GM18870 (cell line): ENCODE results near the gene AMOTL2.

ENCODE experiments used
- ATAC-seq: cut with Tn5 transposase; IDR thresholded peaks from one replicate; pipeline ENCODE4 v1.9.1; 2021; ENCODE audit warnings: moderate library complexity; ENCODE audit not compliant: unreplicated experiment

AMOTL2 gene

DNA sequence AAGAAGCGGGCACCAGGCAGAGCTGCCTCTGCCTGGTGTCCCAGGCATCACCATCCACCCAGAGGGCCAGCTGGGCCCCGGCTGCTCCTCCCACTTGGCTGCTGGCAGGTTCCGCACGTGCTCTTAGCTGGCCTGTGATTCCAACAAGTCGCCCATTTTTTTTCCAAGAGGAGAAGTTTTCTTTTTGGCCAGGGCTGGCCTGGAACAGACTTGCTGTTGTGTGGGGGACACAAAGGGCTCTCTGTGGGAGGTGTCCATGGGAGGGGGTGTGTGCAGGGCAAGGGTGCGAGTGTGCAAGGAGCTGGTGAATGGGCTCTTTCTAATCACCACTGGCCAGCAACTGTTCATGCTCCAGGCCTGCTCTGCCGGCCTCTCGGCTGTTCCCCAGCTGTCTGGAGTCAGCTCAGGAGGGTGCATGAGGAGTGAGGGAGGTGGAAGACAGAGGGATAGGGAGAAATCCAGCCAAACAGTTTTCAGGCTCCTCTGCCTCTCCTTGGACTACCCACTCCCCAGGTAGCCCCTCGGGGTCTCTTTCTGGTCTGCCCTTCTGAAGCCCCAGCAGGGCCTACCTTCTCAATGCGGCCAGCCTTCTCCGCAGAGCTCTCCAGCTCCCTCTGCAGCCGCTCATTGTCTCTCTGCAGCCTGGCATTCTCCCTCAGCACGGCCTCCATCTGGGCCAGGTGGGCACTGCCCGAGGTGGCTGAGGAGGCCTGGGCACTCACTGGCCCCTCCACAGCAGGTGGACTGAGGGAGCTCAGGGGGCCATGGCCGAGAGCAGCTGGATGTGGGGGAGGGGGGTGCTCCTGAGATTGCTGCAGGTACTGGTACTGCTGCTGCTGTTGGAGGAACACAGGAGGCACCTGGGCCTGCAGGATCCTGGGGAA, 7.1 kb downstream of the AMOTL2 start:
- no peak for ATAC-seq

DNA sequence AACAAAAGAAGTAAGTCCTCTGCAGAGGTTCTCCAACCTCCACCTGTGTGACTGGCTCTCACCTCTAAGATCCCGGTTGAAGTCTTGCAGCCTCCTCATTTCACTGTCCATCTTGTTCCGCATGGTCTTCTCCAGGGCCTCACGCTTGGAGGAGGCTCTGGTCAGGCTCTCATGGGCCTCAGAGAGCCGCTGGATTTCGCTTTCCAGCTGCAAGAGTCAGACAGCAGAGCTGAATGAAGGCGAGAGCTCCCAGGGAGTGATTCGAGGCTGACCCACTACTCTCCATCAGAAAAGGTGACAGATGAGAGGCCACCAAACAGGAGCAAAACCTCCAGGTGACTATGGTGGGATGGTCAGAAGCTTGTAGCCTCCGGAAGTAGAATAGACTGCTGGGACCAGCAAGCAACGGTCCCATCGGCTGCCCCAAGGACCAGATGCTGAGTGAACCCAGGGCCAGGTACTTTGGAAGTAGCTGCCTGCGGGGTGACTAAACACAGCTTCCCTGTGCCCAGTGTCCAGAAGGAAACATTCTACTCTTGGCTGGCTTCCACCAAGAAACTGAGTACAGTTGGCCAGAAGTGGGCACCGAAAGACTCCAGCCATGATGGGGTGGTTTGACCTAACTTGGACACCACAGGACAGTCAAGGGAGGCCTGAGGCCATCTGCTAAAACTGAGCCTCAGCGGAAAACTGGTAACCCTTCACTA, 7.9 kb downstream of the AMOTL2 start:
- no peak for ATAC-seq

DNA sequence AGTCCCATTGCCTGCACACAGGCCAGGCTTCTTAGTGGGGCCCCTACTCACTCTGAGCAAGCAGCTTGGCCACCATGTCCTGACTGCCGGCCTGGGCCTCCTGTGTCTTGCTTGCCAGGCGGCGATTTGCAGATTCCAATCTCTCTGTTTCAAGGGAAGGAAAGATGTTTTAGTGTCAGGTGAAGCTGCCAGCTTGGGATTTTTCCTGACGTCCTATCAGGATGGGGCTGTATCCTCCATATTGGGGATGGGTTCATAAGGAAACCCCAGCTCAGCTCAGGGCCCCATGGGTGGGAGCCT, 8.5 kb downstream of the AMOTL2 start:
- no peak for ATAC-seq

DNA sequence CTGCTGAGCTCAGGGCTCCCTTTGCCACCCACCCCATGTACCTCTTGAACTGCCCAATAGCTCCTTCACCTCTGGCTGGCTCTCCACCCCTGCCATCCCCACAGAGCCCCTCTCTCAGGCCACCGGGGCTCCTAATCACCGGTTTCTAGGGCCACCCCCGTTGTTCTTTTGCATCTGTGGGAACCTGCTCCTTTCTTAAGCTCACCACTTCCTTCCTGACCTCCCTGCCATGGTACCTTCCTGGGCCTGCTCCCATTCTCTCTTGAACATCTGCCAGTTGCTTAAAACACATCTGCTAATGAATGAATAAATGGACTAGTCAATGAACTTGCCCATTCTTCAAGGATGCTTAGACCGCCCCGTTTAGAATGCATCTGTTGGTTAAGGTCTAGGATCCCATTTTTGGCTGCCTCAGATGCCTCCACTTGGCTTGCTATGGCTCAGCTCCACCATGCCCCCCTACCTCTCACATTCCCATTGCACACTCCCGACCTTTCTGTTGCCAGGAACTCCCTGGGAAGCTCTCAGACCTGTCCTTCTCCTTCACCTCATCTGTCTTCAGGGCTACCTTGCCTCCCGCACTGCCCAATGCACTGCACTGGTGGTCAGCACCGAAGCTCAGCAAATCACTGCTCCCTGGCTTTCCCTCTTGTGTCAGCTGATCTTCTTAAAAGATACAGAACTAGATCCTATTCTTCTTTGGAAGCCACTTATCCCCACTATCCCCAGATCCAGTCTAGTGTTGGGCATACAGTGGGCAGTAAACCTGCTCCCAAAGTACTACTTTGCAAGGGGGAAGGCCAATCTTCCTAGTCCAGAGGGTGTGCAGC, 9.1 kb downstream of the AMOTL2 start:
- no peak for ATAC-seq

DNA sequence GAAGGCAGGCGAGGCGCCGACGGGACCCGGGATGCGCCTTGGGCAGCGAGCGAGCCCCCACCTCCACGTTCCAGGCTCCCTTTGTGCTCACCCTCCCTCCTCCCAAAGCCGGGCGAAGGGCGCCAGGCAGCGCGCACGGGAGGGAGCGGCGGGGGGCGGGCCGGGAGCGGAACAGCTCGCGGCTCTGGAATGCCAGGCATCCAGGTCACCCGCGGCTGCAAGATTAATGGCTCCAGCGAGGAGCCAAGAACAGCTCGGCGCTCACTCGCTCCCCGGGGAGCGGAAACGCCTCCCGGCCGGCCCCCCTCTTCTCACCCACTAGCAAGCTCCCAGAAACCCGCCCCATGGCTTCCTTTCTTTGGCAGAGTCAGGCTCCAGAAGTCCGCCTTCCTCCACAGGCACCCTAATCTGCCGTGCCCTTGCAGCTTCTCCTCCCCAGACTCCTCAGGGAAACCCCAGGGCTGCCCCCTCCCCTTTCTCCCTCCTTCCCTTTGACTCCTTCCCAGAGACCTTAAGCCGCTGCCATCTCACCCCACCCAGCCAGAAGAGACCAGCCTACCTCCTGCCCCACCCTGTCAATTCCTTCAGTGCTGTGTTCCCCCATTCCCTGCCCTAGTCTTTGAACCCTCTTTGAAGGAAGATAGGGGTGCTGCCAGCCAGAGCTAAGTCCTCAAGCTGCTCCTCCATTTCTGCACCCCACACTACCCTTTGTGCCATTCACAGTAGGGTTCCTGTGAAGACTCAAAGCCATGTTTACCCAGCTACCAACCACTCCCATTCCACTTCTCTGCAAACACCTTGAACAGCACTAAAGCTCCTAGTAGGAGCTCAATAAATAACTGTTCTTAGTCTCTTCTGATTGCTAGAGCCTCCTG, 9.9 kb downstream of the AMOTL2 start:
- no peak for ATAC-seq

DNA sequence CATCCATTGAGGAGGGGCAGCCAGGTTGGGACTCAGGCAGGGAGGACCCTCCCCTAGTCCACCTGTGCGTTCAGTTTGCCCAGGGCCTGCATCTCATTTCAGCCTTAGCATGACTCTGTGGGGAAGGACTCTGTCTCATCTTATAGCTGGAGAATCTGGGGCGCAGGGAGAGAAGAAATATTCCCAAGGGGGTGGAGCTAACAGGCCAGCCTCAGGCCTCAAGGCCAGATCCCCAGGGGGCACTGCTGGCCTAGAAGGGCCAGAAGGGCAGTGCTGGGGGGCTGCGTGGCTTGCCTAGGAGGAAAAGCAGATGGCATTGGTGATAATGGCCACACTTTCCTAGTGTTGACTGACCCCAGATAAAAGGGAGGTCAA, 10.9 kb downstream of the AMOTL2 start:
- ATAC-seq = no peak

DNA sequence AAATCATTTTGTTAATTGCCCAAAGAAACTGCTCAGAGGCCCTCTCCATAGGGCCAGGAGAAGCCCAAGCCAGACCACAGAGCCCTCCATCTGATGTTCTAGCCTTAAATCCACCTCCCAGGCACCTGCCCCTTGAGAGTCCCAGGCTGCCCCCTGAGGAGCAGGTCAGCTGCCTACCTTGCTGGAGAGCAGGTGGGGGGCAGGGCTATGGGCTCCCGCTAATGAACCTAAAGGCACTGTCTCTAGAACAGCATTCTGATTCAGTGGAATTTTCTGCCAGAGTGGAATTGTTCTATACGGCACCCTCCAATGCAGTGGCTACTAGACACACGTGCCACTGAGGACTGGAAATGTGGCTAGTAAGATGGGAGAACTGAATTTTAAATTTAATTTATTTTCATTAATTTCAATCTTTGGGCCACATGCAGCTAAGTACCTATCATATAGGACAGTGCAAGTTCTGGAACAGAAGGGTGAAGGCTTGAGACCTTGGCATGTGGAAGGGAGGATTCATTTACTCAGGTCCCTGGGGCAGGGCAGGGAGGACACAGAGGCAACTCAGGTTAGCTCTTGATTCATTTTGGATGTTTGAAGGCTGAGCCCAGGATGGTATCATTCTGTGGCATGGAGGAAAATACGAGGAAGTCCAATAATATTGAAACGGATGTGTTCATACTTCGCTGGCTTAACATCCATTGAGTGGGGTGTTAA, 11.4 kb downstream of the AMOTL2 start:
- no peak for ATAC-seq

DNA sequence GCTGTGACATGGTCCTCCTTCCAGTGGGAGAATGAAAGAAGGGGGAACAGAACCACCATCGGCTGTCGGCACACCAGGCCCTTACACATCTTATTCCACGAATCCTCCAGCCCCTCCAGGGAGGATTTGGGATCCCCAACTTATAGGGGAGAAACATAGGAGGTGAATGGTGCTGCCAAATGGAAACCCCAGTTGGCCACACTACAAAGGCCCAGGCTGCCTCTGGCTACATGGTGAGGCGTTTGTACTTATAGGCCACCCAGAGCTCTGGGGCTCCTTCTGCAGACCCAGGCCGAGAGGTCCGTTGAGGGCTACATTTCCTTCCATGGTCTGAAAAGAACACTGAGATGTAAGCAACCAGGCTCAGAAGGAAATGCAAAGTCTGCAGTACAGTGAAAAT, 12.0 kb downstream of the AMOTL2 start:
- ATAC-seq = no peak

DNA sequence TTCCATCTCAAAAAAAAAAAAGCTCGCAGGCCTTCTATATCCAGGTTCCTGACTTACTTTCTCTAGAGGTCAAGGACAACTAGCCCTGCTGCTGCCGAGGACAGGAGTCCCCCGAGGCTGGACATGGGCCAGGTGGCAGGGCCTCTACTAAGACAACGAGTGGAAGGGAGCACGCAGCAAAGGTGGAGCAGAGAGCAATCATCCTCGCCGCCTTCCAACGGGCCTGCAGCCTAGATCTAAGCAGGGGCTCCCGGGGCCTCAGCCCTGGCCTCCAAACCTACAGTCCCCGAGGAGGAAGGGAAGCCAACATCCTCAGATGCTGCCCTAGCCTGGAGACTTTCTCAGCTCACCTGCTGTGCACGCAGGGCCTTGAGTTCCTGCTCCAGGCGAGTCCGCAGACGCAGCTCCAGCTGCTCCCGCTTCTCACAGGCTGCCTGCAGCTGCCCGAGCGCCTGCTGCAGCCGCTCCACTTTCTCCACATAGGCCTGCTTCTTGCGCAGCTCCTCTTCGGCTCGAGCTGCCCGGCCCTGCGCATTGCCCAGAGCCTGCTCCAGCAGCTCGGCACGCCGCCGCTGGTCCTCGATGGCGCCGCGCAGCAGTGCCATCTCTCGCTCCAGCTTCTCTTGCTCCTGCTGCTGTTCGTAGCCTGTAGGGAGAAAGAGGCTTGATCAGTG, 12.9 kb downstream of the AMOTL2 start:
- ATAC-seq = no peak

DNA sequence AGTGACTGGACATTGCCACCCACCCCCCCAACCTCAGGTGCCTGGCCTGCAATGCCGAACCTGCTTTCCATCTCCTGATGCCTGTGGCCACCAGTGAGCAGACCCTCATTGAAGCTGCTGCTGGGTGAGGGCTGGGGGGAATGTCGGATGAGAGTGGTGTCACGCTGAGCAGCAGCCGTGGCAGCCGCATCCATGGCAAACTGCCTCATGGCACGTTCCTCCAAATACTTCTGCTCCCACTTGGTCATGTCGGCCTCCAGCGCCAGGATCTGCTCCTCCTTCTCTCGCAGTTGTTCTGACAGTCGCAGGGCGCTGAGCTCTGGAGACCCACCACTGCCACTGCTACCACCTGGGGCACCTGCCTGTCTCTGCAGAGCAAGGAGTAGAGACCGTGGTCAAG, 14.2 kb downstream of the AMOTL2 start:
- ATAC-seq = no peak

DNA sequence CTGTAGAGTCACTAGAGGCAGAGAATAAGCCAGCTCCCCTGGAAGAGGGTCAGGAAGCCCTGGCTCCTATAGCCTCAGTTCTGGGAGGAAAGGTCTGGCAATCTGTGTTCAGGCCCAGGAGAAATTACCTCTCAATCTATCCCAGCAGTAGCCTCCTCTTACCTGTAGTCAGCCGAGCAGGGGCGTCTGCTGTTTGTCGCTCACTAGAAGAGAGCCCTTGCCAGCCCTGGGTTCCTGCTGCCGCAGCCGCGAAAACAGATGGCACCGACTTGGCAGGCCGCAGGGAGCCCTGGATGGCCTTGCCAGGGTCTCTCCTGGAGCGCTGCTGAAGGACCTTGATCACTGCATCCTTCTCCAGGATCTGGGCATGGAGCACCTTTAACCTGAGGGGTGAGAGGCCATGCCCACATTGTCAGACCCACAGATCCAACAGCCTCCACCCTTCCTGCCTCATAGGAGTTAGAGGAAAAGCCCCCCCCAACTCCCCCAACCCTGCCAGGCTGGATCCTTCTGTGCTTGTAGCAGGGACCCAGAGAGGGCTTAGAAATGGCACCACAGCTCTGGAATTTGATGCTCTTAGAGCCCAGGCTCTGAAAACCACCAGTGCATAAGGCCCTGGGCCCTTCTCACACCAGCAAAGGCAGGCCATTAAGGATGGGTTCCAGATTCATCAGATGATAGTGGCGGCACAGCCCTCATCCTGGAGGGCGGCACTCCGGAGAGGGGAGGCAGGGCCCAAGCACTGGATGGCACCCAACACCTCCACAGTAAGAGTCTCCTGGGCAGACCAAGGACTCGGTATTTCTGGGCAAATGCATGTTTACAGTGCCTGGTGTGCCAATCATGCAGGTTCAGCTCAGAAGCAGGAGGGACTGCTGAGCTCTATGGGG, 14.9 kb downstream of the AMOTL2 start:
- ATAC-seq = no peak

DNA sequence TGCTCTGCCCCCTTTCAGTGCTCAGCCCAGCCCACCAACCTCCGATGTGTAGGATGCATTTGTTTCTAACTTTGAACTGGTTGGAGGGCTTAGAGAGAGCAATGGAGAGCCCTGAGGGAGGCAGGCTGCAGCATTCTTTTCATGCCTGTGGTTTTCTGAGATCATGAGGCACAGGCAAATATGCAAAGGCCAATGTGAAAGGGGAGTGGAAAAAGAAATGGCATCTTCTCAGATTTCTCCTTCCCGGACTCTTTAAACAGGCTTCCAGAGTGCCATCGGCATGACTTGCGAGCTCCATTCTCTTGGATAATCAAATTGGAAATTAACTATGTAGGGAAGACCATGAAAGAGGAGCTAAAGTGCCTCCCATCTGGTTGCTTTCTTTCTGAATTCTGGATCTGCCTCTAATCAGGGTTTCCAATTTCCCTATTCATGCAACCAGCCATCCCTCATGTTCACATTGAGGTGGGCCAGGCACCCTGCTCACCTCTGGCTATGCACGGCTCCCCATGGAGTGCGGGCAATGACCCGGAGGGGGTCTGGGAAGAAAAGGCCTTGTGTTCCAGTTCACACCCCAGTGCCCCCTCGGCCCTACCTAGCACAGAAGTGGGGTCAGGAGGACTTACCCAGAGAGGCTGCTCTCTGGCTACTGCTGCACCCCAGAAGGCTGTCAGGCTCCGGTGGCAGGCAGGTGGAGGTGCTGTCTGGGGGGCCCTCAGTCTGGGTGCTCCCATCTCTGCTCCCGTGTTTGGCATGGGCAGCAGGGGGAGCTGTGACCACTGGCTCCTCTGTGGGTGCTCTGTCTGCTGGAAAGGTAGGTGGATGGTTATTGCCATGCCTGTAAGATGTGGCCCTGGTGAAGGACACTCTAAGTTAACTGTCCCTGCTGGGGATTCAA, 16.1 kb downstream of the AMOTL2 start:
- no peak for ATAC-seq

DNA sequence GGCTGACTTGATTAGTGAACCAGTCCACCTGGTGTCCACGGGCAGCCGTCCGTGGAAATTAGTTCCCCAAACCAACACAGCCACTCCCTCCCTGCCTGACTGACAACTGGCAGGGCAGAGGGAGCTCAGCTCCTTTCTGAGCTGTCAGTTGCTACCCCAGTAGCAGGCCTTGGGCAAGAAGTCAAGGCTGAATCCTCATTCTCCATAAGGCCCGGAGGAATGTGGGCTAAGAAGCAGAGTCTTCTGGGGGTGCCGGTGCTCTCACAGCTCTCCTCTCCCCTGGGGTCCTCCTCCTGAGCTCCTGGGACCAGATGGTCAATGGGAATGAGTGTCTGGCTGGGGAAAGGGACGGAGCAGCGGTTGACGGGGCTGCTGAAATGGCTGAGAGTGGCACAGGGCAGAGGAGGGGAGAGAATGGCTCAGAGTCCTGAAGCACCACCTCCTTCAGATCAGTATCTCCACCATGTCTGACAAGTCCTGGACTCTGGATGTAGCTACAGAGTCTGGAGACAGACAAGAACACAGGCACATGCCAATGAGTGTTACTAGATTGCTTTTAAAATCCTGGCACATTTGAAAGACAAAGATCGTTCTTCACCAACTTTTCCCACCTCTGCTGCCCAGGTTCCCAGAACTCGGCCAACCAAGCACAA, 16.9 kb downstream of the AMOTL2 start:
- ATAC-seq = no peak

DNA sequence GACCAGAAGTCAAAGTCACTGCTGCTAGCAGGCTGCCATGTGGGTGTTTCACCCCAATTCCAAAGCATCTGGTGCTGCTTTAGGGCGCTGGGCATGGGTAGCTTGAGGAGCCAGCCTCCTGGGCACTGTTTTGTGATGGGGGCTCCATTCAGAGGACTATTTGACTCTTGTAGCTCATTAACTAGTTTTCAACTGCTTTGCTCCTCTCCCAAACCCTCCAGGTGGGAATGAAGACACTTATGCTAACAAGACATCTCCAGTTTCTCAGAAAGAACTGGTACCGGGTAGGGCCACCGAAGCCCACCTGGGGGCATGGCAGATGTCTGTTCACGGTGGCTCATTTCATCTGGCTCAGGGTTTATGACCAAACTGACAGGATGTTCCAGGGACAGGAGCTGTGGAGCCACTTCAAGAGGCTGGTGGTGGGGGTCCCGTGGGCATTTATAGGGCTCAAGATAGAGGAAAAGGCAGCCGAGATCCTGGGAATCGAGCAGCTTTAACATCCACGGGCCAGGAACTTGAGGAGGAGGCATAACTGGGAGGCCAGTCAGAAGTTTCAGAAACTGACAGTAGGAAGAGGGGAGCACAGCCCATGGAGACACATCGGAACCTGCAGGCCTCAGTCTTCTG, 17.7 kb downstream of the AMOTL2 start:
- ATAC-seq = no peak

DNA sequence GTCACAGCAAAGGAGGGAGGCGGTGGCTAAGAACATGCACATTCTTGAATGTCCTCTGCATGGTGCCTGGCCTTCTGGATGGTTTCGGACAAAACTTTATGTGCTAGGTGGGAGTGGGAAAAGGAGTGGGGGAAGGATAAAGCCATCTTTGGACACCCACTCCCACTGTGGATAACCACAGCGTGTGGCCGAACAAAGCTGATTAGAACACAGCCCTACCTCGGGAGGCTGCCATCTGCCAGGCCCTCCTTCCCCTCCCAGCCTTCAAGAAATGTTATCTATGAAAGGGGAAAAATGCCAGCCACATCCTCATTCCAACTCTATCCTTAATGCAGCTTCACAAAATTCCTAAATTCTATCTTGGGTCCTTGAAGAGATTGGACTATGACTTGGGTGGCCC, 18.8 kb downstream of the AMOTL2 start:
- no peak for ATAC-seq

DNA sequence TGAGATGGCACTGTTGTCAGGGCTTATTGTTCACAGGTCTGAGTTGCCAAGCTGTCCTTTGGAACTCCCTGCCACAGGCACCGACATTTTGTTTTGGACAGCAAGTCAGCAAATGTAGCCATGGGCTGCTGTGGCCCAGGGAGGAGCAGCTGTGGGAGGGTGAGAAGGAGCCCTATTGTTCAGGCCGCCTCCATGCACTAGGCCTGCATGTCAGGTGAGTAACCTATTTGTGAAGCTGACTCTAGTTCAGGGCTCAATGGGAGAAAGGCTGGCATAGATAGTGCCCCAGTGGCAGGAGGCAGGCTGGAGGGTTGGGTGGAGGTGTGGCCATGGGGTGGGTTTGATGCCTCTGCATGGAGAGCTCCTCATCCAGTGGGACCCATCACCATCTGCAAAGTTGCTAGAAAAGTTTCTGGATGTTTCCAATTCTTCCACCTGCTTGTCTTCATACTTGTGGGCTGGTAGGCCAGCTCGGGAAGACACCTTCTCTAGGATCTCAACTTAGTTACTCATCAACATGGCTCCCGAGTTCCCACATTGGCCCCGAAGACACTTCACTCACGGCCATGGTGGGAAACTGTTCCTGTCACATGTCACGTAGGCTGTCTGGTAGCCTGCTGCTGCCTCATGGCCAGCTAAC, 19.5 kb downstream of the AMOTL2 start:
- ATAC-seq = no peak
